ENCODE data around the gene INVS. TPM values are rescaled to one million over a fixed set of nuclear protein-coding genes. Genes with fewer than 3 reads are reported as not detected.

Gene INVS
- total RNA-seq, 1 donor from 2014 or later = 20.3 TPM

- H3K4me1 Mint-ChIP-seq (ENCODE audit: unreplicated experiment) = no peaks in the 10 kb centered on the region
- peaks cover 1% of the 10 kb centered on the region for H3K9me3 Mint-ChIP-seq (ENCODE audit: unreplicated experiment)
- H3K27ac Mint-ChIP-seq (ENCODE audit: unreplicated experiment) = no peak overlapping the region
- H3K36me3 Mint-ChIP-seq (ENCODE audit: unreplicated experiment) = peaks cover 4% of the 10 kb centered on the region
- no peak for DNase-seq (ENCODE audit: extremely low spot score, unreplicated experiment)
- no peak for TF ChIP-seq CTCF (IDR thresholded peaks at IDR 0.05)
- H3K4me3 Mint-ChIP-seq (ENCODE audit: unreplicated experiment) = no peak overlapping the region
- H3K27me3 Mint-ChIP-seq (ENCODE audit: unreplicated experiment) = no peaks in the 10 kb centered on the region
Measured at GRCh38 chr9:100167176-100167575, 68.1 kb downstream of the INVS start.

- H3K27ac Mint-ChIP-seq (ENCODE audit: unreplicated experiment) = no peak overlapping the region
- H3K9me3 Mint-ChIP-seq (ENCODE audit: unreplicated experiment) = peaks cover 9% of the 10 kb centered on the region
- no peaks in the 10 kb centered on the region for H3K27me3 Mint-ChIP-seq (ENCODE audit: unreplicated experiment)
- no peak for DNase-seq (ENCODE audit: extremely low spot score, unreplicated experiment)
- no peak overlapping the region for H3K4me3 Mint-ChIP-seq (ENCODE audit: unreplicated experiment)
- H3K36me3 Mint-ChIP-seq (ENCODE audit: unreplicated experiment) = peaks cover 14% of the 10 kb centered on the region
- H3K4me1 Mint-ChIP-seq (ENCODE audit: unreplicated experiment) = no peaks in the 10 kb centered on the region
- TF ChIP-seq CTCF (IDR thresholded peaks at IDR 0.05) = no peak
Measured at GRCh38 chr9:100167915-100168654, 69.0 kb downstream of the INVS start.

- DNase-seq (ENCODE audit: extremely low spot score, unreplicated experiment) = no peak
Measured at GRCh38 chr9:100170085-100170484, 71.0 kb downstream of the INVS start.

GRCh38 chr9:100170556-100170955 is 71.5 kb downstream of the INVS start:
- Mint-ChIP-seq H3K4me3 (ENCODE audit: unreplicated experiment) (no peak overlapping the region), H3K27me3 (ENCODE audit: unreplicated experiment) (no peaks in the 10 kb centered on the region), H3K9me3 (ENCODE audit: unreplicated experiment) (peaks cover 15% of the 10 kb centered on the region), H3K4me1 (ENCODE audit: unreplicated experiment) (no peaks in the 10 kb centered on the region), H3K36me3 (ENCODE audit: unreplicated experiment) (peaks cover 31% of the 10 kb centered on the region), H3K27ac (ENCODE audit: unreplicated experiment) (no peak overlapping the region)
- no peak for DNase-seq (ENCODE audit: extremely low spot score, unreplicated experiment)
- TF ChIP-seq CTCF (IDR thresholded peaks at IDR 0.05) = no peak

More at GRCh38 chr9:100170085-100170484, 71.0 kb downstream of the INVS start:
- H3K4me1 Mint-ChIP-seq (ENCODE audit: unreplicated experiment) = no peaks in the 10 kb centered on the region
- H3K27me3 Mint-ChIP-seq (ENCODE audit: unreplicated experiment) = no peaks in the 10 kb centered on the region
- H3K4me3 Mint-ChIP-seq (ENCODE audit: unreplicated experiment) = no peak overlapping the region
- H3K27ac Mint-ChIP-seq (ENCODE audit: unreplicated experiment) = no peak overlapping the region
- H3K9me3 Mint-ChIP-seq (ENCODE audit: unreplicated experiment) = peaks cover 15% of the 10 kb centered on the region
- no peak for TF ChIP-seq CTCF (IDR thresholded peaks at IDR 0.05)
- peaks cover 29% of the 10 kb centered on the region for H3K36me3 Mint-ChIP-seq (ENCODE audit: unreplicated experiment)

- DNase-seq (ENCODE audit: extremely low spot score, unreplicated experiment) = no peak
- peaks cover 46% of the 10 kb centered on the region for H3K9me3 Mint-ChIP-seq (ENCODE audit: unreplicated experiment)
- H3K4me3 Mint-ChIP-seq (ENCODE audit: unreplicated experiment) = no peak overlapping the region
- no peak overlapping the region for H3K27ac Mint-ChIP-seq (ENCODE audit: unreplicated experiment)
- TF ChIP-seq CTCF (IDR thresholded peaks at IDR 0.05) = no peak
- H3K4me1 Mint-ChIP-seq (ENCODE audit: unreplicated experiment) = no peaks in the 10 kb centered on the region
- no peaks in the 10 kb centered on the region for H3K27me3 Mint-ChIP-seq (ENCODE audit: unreplicated experiment)
- peaks cover 31% of the 10 kb centered on the region for H3K36me3 Mint-ChIP-seq (ENCODE audit: unreplicated experiment)
Measured at GRCh38 chr9:100186356-100186755, 87.3 kb downstream of the INVS start.
